GM18505 (cell line): ENCODE data around the gene C10orf120.

Experiments used
- ATAC-seq: cut with Tn5 transposase; IDR thresholded peaks from one replicate; pipeline ENCODE4 v1.9.1; 2021; ENCODE audit not compliant: unreplicated experiment
- POLR2A ChIP-seq: IDR thresholded peaks from 4 replicates; pipeline ENCODE4 v1.6.1; 2011; ENCODE audit warnings: borderline replicate concordance; ENCODE audit not compliant: insufficient read depth, insufficient read length; ENCODE audit errors: extremely low read depth

Gene C10orf120

DNA sequence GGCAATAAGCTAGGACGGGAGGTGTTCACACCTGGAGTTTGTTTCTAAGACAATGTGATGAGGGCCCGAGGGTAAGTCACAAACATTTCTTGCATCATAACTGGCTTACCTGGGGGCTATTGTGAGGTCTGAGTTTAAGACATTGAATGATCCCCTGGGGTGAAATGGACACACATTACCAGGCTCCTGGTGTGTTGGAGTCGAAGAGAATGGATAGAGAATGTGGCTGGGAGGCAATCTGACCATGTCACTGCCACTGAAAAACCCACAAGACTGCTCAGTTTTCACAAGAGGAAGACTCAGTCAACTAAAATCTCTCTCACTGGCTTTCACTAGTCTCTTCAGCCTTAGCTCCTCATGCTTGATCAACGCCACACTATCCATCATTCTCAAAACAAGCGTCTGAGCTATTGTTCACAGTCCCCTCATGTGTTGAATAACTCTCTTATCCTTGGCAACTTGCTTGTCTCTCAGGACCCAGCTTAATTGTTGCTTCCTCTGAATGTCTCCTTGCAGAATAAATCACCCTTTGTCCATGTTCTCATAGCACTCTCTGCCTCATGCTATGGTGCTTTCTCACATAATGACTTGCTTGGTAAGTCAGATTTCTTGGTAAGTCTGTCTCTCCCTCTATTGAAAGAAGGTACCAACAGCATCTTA, at the start of gene C10orf120:
Gene C10orf120, minus strand, starts transcription at position 51 of the 660 bp plus-strand sequence. CDS start 56 bp downstream, outside the sequence.
- TF ChIP-seq POLR2A, result no peak
- ATAC-seq, result no peak

DNA sequence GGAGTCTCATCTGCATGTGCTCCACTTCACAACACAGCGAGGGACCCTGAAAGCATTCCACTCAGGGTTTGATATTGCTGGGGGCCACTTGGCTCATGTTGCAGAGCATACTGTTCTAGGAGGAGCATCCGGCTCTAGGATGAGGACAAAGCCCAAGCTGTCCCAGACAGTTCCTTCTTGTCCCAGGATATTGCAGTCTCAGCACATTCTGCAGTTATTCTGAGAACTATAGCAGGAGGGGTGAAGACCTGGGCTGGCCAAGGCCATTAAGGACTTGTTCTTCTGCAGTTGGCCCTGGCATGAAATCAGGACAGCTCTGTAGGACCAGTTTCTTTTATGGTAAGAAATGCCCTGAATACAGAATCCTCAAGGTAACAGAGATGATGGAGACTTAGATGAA, 48.9 kb upstream of the C10orf120 start:
- TF ChIP-seq POLR2A, result no peak
- no peak for ATAC-seq

DNA sequence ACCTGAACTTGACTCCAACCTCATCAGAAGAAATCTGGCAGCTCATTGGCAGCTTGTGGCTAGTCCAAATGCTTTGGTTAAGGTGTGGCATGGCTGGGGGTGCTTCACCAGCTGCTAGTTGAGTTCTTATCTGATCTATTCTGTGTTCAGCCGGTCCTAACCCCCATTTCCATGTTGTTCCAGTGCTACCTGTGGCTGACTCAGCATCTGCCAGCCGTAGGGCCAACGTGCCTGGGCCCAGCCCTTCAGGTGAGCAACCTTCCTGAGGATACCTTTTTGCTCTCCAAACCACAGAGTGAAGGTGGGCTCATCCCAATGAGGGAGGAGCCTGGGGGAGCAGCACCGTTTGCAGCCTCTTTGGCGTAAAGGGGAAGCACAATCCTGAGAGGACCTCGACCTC, 46.8 kb upstream of the C10orf120 start:
- no peak for ATAC-seq
- no peak for TF ChIP-seq POLR2A

DNA sequence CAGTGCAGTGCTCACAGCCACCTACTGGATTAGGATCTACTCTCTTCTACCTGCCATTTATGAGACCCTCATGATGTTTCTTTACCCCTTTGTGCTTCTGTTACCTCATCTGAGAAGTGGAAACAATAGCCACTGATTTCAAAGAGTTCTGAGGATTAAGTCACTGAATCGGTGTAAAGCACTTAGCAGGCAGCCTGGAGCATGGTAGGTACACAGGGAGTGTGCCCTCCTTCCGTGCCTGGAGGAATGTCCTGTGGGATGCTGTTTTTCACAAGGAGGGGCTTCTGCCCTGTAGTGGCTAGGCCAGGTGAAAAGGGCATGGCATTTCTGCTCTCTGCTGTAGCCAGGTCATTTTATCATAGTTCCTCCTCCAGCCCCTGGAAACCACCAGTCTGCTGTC, 44.6 kb upstream of the C10orf120 start:
- no peak for TF ChIP-seq POLR2A
- ATAC-seq, result no peak

DNA sequence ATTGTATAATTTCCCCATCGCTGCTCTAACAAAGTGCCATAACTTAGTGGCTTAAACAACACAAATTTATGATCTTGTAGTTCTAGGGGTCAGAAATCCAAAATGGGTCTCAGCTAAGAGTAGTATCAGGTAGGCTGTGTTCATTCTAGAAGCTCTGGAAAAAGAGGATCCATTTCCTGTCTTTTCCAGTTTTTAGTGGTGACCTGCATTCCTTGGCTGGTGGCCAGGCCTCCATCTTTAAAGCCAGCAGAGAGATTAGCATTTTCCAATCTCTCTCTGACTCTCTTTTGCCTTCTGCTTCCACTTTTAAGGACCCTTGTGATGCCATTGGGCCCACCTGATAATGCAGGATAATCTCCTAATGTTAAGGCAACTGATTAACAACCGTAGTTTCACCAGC, 41.0 kb upstream of the C10orf120 start:
- TF ChIP-seq POLR2A, result no peak
- ATAC-seq, result no peak

DNA sequence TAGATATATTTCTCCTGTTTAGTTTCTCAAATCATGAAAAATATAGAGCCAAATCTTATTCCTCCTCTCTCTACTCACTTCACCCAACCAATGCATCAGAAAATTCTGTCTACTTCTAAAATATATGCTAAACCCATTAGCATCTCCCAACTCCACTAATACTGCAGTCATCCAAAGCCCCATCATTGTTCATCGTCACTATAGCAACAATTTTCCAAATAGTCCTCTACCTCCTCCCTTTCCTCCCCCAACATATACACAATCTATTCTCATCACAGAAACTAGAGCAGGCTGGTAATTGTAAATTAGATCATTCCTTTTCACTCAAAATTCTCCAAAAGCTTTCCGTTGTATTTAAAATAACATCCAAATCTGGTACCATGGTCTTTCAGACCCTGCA, 38.4 kb upstream of the C10orf120 start:
- no peak for TF ChIP-seq POLR2A
- ATAC-seq, result no peak

DNA sequence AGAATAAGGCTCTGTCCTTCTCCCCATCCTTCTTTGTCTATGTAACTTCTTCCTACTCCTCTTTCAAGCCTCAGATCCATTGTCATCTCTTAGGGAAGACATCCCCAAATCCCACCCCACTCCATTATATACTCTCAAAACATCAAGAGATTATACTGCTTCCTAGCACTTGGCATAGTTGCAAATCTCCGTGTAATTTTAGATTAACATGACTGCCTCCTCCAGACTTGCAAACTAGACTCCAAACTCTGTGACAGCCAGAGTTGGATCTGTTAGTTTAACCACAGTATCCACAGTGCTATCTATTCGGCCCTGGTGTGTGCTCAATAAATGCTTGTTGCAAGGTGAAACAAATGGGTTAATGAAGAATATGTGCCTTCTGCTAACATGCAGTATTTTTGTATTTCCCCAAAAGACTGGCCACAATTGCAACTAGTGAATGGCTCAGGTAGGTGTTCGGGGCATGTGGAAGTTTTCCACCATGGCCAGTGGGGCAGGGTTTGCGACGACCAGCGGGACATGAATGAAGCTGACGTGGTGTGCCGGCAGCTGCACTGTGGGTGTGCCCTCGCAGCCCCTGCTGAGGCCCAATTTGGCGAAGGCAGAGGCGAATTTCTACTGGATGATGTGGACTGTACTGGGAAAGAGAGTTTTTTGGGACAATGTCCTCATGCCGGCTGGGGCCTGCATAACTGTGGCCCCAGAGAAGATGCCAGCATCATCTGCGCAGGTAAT, 34.5 kb upstream of the C10orf120 start:
- ATAC-seq, result no peak
- no peak for TF ChIP-seq POLR2A

DNA sequence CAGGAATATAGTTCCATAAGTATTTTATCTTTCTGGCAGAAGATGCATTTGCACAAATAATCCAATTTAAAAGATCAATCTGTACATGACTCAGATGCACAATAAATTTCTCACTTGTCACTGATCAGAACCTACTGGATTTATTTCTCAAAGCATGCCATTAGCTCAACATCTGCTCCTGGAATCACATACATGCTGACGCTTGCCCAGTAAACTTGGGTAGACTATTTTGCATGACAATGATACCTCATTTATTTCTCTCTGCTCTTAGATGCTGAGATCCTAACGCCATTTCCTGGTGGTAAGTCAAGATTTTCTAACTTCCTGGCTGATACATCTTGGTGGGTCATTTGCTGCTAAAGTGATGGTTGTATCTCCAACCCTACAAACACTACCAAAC, 33.8 kb upstream of the C10orf120 start:
- ATAC-seq, result no peak
- no peak for TF ChIP-seq POLR2A

DNA sequence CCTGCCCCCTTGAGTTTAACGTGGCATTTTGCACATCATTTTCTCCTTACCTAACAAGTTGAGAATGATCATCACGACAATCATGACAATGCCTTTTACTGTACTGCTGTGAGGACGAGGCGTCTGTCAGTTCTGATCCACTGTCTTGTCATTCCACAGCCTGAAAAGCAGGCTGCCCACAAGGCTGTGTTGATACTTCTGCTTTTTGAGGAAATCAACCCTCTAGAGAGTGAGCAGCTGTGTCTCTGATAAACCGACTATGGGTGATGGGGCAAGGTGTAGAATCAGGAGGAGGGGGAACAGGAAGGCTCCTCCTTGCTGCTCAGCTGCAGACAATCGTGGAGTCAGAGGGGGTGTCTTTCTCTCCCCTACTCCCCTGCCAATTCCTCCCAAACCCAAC, 30.6 kb upstream of the C10orf120 start:
- ATAC-seq, result no peak
- TF ChIP-seq POLR2A, result no peak

DNA sequence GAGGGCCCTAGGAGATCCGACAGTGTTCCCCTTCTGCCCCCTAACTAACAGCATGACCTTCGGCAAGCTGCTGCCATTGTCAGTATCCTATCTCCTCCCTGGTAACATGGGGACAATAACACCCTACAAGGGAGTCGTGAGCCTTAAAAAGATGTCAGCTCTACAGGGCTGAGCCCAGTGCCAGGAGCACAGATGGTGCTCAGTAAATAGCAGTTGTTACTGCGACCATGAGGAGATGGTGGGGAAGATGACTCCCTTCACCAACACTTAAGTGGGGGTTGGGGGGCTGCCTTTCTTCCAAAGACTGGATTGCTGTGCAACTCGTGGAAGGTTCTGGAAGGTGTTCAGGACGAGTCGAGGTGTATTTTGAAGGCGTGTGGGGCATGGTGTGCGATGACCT, 29.5 kb upstream of the C10orf120 start:
- TF ChIP-seq POLR2A, result no peak
- no peak for ATAC-seq

DNA sequence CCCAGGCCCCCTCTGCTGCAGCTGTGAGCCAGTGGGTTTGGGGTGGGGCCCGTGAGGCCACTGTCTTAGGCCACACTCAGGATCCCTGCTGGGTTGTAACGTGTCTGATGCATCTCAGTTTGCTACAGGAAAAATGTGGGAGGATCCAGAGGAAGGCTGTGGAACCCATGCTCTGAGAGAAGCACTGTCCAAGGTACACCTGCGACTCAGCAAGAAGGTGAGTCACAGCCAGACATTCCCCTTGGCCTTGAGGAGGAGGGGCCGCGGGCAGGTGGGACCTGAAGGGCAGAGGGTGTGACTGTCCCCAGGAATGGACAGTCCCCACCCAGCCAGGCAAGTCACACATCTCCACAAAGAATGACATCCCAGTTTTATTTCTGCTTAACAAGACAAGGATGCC, 27.8 kb upstream of the C10orf120 start:
- no peak for ATAC-seq
- no peak for TF ChIP-seq POLR2A

DNA sequence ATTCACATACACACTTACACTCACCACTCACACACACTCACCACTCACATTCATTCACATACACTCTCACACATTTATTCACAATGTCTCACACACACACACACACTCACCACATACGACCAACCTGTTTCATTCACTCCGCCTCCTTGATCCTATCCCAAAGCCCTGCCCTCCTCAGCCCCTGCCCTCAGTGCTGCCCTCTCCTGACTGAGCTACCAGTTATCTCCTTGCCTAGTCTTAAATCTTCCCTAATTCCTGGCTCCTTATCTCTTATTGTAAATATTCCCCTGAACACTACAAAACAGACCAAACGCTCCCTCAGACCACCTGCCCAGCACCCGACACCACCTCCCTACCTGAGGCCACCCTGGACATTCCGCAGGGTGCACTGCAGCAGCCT, 26.1 kb upstream of the C10orf120 start:
- TF ChIP-seq POLR2A, result no peak
- no peak for ATAC-seq

DNA sequence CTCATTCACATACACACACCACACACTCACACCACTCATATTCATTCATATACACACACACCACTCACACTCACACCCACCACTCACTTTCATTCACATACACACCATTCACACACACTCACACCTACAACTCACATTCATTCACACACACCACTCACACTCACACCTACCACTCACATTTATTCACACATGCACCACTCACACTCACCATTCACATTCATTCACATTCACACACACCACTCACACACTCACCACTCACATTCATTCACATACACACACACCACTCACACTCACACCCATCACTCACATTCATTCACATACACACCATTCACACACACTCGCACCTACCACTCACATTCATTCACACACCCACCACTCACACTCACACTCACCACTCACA, 25.4 kb upstream of the C10orf120 start:
- no peak for ATAC-seq
- TF ChIP-seq POLR2A, result no peak

DNA sequence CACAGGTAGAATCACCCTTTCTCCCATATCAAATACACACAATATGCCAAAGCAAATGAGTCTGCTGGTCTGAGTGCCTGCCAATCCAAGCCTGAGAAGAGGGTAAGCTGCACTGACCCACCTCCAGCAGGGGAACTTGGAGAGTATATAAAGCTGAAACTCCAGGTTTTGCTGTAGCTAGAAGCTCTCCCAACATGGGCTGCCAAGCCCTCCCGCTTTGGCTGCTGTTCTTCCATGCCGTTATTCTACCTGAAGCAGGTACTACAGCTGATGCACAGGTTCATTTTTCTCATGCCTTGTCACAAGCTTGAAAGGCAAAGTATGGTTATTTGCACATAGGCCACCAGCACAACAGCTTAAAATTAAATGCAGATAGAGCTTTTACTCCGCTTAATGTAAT, 21.5 kb upstream of the C10orf120 start:
- TF ChIP-seq POLR2A, result no peak
- no peak for ATAC-seq

DNA sequence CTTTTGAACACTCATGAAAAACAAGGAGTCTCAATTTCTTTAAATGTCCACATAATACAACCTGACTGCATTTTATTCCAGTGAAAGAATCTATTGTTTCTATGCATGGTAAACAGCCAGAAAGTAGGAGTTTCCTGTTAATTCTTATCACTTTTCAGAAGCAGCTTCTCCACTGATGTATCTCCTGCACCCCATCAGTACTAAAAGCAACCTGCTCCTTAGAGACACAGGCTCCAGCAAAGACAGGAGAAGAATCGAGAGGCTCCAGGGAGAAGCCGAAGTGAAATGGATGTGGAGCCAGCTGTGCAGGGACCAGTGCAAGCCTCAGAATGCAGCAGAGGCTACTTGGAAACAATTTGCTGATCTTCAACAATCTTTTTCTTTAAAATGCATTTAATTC, 16.4 kb upstream of the C10orf120 start:
- ATAC-seq, result no peak
- no peak for TF ChIP-seq POLR2A

DNA sequence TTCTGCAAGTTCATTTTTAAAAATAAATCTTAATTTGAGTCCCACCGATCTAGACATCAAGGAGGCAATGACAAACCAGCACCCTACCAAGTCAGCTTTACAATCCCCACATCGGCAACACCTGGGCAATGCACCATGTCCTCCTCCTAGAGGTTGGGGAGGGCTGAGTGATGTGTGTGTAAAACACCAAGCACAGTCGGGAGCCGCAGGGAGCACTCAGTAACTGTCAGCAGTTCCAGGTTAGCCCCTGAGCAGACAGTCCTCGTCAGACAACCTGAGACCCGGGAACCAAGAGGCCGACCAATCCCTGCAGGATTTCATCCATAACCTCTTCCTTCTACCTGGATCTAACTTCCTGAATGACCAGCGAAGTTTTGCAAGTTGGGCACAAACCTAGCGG, 15.9 kb upstream of the C10orf120 start:
- no peak for ATAC-seq
- TF ChIP-seq POLR2A, result no peak
